OCI-LY7 (cell line): ENCODE measurements around the gene PLCL1. TPM values are rescaled to one million over a fixed set of nuclear protein-coding genes. Genes with fewer than 3 reads are reported as not detected.

Experiments
- BruUV-seq: library from RNA; stranded (reverse); fragments of 400-500 nt; replicated peaks from 2 replicates; lab custom pipeline; 2021; lab: Mats Ljungman, UMichigan
- CTCF ChIA-PET: fragments of 300-600 bp; sonication (Branson Sonifier 250); formaldehyde crosslinking; loops from one replicate; lab custom pipeline; 2022; ENCODE audit warnings: antibody characterized with exemption; ENCODE audit not compliant: unreplicated experiment; lab: Charles Lee
- POLR2A ChIA-PET: fragments of 300-600 bp; sonication (Branson Sonifier 250); formaldehyde crosslinking; loops from one replicate; lab custom pipeline; 2022; ENCODE audit warnings: antibody characterized with exemption; lab: Charles Lee
- DNase-seq: peaks from one replicate; pipeline ENCODE4 v3.0.0-alpha.2; 2015; ENCODE audit warnings: low spot score
- H2AFZ ChIP-seq: fragments of 200-600 bp; sonication (generic), shearing (Covaris generic); 2 replicates; pipeline ENCODE4 v1.6.1; 2014; ENCODE audit warnings: mild to moderate bottlenecking, antibody characterized with exemption, low read length, moderate library complexity
- H3K27ac ChIP-seq: fragments of 200-600 bp; sonication (generic); 2 replicates; pipeline ENCODE4 v1.5.1; 2014; ENCODE audit warnings: mixed run types, low read depth, mild to moderate bottlenecking, moderate library complexity, low read length, inconsistent platforms; ENCODE audit not compliant: poor library complexity, severe bottlenecking
- H3K36me3 ChIP-seq: fragments of 200-600 bp; sonication (generic); 2 replicates; pipeline ENCODE4 v1.6.1; 2014; ENCODE audit warnings: mild to moderate bottlenecking, antibody characterized with exemption, low read length, moderate library complexity, mixed read lengths; ENCODE audit not compliant: insufficient read depth
- H3K4me1 ChIP-seq: fragments of 200-600 bp; sonication (generic); 2 replicates; pipeline ENCODE4 v1.5.1; 2014; ENCODE audit warnings: mild to moderate bottlenecking, low read length; ENCODE audit not compliant: insufficient read depth, poor library complexity, severe bottlenecking
- H3K4me2 ChIP-seq: fragments of 200-600 bp; sonication (generic); 2 replicates; pipeline ENCODE4 v1.6.1; 2014; ENCODE audit warnings: mild to moderate bottlenecking, low read length
- H3K4me3 ChIP-seq: fragments of 200-600 bp; sonication (generic); 2 replicates; pipeline ENCODE4 v1.5.1; 2014; ENCODE audit warnings: mild to moderate bottlenecking, low read depth, low read length; ENCODE audit not compliant: poor library complexity, severe bottlenecking
- H3K79me2 ChIP-seq: fragments of 200-600 bp; sonication (generic); 2 replicates; pipeline ENCODE4 v1.6.1; 2016; ENCODE audit warnings: low read depth, mild to moderate bottlenecking, low read length, moderate library complexity, mixed read lengths; ENCODE audit not compliant: insufficient read depth
- H3K9me2 ChIP-seq: fragments of 200-600 bp; sonication (generic); 2 replicates; pipeline ENCODE4 v1.6.1; 2016; ENCODE audit warnings: mild to moderate bottlenecking, low read length, mixed read lengths; ENCODE audit not compliant: insufficient read depth
- H3K9me3 ChIP-seq: fragments of 200-600 bp; sonication (generic); 2 replicates; pipeline ENCODE4 v1.6.1; 2014; ENCODE audit warnings: mild to moderate bottlenecking, mixed run types, low read length, mixed read lengths
- H4K20me1 ChIP-seq: fragments of 200-600 bp; sonication (generic); 2 replicates; pipeline ENCODE4 v1.6.1; 2014; ENCODE audit warnings: mild to moderate bottlenecking, antibody characterized with exemption, low read length, moderate library complexity, mixed read lengths; ENCODE audit not compliant: insufficient read depth
- CTCF ChIP-seq: fragments of 200-600 bp; sonication (generic); conservative IDR thresholded peaks from 2 replicates; pipeline ENCODE4 v1.5.1; 2014; ENCODE audit warnings: mild to moderate bottlenecking, antibody characterized with exemption, low read length, moderate library complexity, mixed read lengths
- EZH2phosphoT487 ChIP-seq: fragments of 200-600 bp; sonication (generic); IDR thresholded peaks from 2 replicates; pipeline ENCODE4 v1.6.1; 2018; ENCODE audit warnings: low read depth, borderline replicate concordance, mild to moderate bottlenecking, mixed run types, antibody characterized with exemption, low read length, moderate library complexity, mixed read lengths
- intact Hi-C: fragments of 100-400 bp; cut with micrococcal nuclease; formaldehyde crosslinking; loops from one replicate; pipeline ENCODE4 v1.10.0; 2022; ENCODE audit not compliant: unreplicated experiment
- total RNA-seq, 2 experiments: library from RNA; depleted of rRNA in 1 of 2; stranded (reverse); fragments of >200 nt in 1 of 2; shearing (Covaris generic) in 1 of 2; gene quantifications; 2 replicates each; pipeline ENCODE4 v1.2.3, GENCODE V29; 2014 to 2022

Gene PLCL1
- total RNA-seq, 2 experiments from 2014 or later = 0.03 TPM; not detected in 1

DNA sequence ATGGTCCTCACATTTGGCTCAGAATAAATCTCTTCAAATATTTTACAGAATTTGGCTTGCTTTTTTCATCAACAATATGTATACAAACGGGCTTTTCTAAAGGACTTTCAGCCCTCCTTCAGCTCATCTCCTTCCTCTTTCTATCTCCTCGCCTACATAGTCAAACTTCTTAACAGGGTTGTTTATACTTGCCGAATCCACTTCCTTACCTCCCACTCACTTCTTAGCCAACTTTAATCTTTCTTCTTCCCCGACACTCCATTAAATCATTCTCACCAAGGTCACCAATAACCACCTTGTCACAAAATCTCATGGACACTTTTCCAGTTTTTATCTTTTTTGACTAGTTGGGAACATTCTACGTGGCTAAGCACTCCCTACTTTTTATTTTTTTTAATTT, 325.2 kb downstream of the PLCL1 start:
- no peaks in the 10 kb centered on the region for H3K9me3 ChIP-seq
- H3K36me3 ChIP-seq = no peaks in the 10 kb centered on the region
- no peaks in the 10 kb centered on the region for H3K4me1 ChIP-seq
- intact Hi-C loops = loop anchor here (10.0 kb wide), 1 partner anchor 165 kb away; no protein-coding TSS in a partner anchor
- no peaks in the 10 kb centered on the region for H3K9me2 ChIP-seq
- no peak for TF ChIP-seq EZH2phosphoT487
- TF ChIP-seq CTCF = no peak
- BruUV-seq = no TSS peak
- H3K79me2 ChIP-seq = no peaks in the 10 kb centered on the region
- H3K4me3 ChIP-seq = no peak overlapping the region
- H4K20me1 ChIP-seq = no peaks in the 10 kb centered on the region
- POLR2A ChIA-PET = no interaction called here
- no peak overlapping the region for H2AFZ ChIP-seq
- CTCF ChIA-PET = interaction anchor here (1.1 kb wide), 1 partner anchor 17 kb away, joined by 3 read pairs; no protein-coding TSS in a partner anchor
- H3K27ac ChIP-seq = no peak overlapping the region
- no peak overlapping the region for H3K4me2 ChIP-seq
- no peak for DNase-seq

DNA sequence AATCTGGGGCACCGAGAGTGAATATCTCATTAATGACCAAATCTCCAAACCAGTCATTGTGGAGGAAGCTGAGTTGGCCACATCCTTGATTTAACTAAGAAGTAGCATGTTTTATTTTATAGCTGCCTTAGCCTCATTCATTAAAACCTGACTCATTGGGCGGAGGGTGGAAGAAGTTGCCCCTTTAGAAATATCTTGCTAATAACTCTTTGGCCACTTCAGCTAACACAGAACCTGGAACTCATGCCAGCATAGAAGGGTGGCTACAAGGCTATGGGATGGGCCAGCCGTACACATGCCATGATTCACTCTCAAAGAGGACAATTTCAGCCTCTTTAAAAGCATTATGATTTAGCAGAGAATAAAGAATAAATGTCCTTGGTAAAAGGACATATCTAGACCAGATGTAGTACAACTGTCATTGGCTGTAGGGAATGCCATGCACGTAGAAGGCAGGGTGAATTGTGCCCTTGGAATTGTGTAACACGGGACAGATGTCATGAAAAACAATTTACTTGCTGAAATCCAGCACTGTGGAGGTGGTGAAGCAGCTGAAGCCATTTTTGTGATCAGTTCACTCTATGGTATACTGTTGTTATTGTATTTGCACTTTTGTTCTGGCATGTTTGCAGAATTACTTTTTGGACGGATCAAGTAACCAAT, 330.0 kb downstream of the PLCL1 start:
- Histone ChIP-seq H3K36me3 (no peaks in the 10 kb centered on the region), H3K4me1 (no peaks in the 10 kb centered on the region), H3K9me3 (no peaks in the 10 kb centered on the region), H3K79me2 (no peaks in the 10 kb centered on the region), H3K4me2 (no peak overlapping the region), H2AFZ (no peak overlapping the region), H3K9me2 (no peaks in the 10 kb centered on the region), H3K27ac (no peak overlapping the region), H3K4me3 (no peak overlapping the region), H4K20me1 (no peaks in the 10 kb centered on the region)
- intact Hi-C loops = no loop called here
- TF ChIP-seq EZH2phosphoT487 = no peak
- no peak for DNase-seq
- CTCF ChIA-PET = no interaction called here
- no TSS peak for BruUV-seq
- POLR2A ChIA-PET = no interaction called here

DNA sequence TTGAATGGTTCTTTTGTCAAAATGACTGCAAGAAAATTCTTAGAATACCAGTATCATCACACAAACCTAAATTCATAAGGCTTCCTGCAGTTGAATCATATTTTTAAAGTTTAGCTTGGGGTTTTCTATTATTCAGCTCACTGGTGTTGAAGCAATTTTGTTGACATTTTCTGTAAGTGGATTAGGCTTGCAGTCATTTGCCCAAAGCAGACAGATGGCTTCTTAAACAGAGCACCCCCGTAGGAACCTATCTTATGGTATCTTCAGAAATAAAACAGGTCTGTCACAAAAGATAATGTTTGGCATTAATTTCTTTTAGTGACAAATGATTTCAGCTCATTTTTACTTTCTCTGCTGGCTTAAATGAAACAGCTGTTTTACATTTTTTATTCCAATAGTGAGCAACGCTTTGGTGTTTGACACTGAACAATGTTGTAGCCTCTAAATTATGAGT, 331.1 kb downstream of the PLCL1 start:
- H2AFZ ChIP-seq = no peak overlapping the region
- no peaks in the 10 kb centered on the region for H3K36me3 ChIP-seq
- H4K20me1 ChIP-seq = no peaks in the 10 kb centered on the region
- no peaks in the 10 kb centered on the region for H3K9me2 ChIP-seq
- POLR2A ChIA-PET = interaction anchor here (0.5 to 1.1 kb wide), 4 partner anchors 13 to 162 kb away, joined by 3 to 6 read pairs (median 3); no protein-coding TSS in a partner anchor
- no peak overlapping the region for H3K27ac ChIP-seq
- no TSS peak for BruUV-seq
- CTCF ChIA-PET = no interaction called here
- H3K4me3 ChIP-seq = no peak overlapping the region
- TF ChIP-seq EZH2phosphoT487 = no peak
- TF ChIP-seq CTCF = no peak
- no peaks in the 10 kb centered on the region for H3K9me3 ChIP-seq
- intact Hi-C loops = no loop called here
- H3K4me1 ChIP-seq = no peaks in the 10 kb centered on the region
- no peak for DNase-seq
- no peaks in the 10 kb centered on the region for H3K79me2 ChIP-seq
- no peak overlapping the region for H3K4me2 ChIP-seq
